OCI-LY7 (cell line): ENCODE data around the gene RELN. TPM values are rescaled to one million over a fixed set of nuclear protein-coding genes. Genes with fewer than 3 reads are reported as not detected.

Source experiments
- BruUV-seq: library from RNA; stranded (reverse); fragments of 400-500 nt; replicated peaks from 2 replicates; lab custom pipeline; 2021; lab: Mats Ljungman, UMichigan
- CTCF ChIA-PET: fragments of 300-600 bp; sonication (Branson Sonifier 250); formaldehyde crosslinking; loops from one replicate; lab custom pipeline; 2022; ENCODE audit warnings: antibody characterized with exemption; ENCODE audit not compliant: unreplicated experiment; lab: Charles Lee
- POLR2A ChIA-PET: fragments of 300-600 bp; sonication (Branson Sonifier 250); formaldehyde crosslinking; loops from one replicate; lab custom pipeline; 2022; ENCODE audit warnings: antibody characterized with exemption; lab: Charles Lee
- DNase-seq: peaks from one replicate; pipeline ENCODE4 v3.0.0-alpha.2; 2015; ENCODE audit warnings: low spot score
- H2AFZ ChIP-seq: fragments of 200-600 bp; sonication (generic), shearing (Covaris generic); 2 replicates; pipeline ENCODE4 v1.6.1; 2014; ENCODE audit warnings: mild to moderate bottlenecking, antibody characterized with exemption, low read length, moderate library complexity
- H3K27ac ChIP-seq: fragments of 200-600 bp; sonication (generic); 2 replicates; pipeline ENCODE4 v1.5.1; 2014; ENCODE audit warnings: mixed run types, low read depth, mild to moderate bottlenecking, moderate library complexity, low read length, inconsistent platforms; ENCODE audit not compliant: poor library complexity, severe bottlenecking
- H3K36me3 ChIP-seq: fragments of 200-600 bp; sonication (generic); 2 replicates; pipeline ENCODE4 v1.6.1; 2014; ENCODE audit warnings: mild to moderate bottlenecking, antibody characterized with exemption, low read length, moderate library complexity, mixed read lengths; ENCODE audit not compliant: insufficient read depth
- H3K4me1 ChIP-seq: fragments of 200-600 bp; sonication (generic); 2 replicates; pipeline ENCODE4 v1.5.1; 2014; ENCODE audit warnings: mild to moderate bottlenecking, low read length; ENCODE audit not compliant: insufficient read depth, poor library complexity, severe bottlenecking
- H3K4me2 ChIP-seq: fragments of 200-600 bp; sonication (generic); 2 replicates; pipeline ENCODE4 v1.6.1; 2014; ENCODE audit warnings: mild to moderate bottlenecking, low read length
- H3K4me3 ChIP-seq: fragments of 200-600 bp; sonication (generic); 2 replicates; pipeline ENCODE4 v1.5.1; 2014; ENCODE audit warnings: mild to moderate bottlenecking, low read depth, low read length; ENCODE audit not compliant: poor library complexity, severe bottlenecking
- H3K79me2 ChIP-seq: fragments of 200-600 bp; sonication (generic); 2 replicates; pipeline ENCODE4 v1.6.1; 2016; ENCODE audit warnings: low read depth, mild to moderate bottlenecking, low read length, moderate library complexity, mixed read lengths; ENCODE audit not compliant: insufficient read depth
- H3K9me2 ChIP-seq: fragments of 200-600 bp; sonication (generic); 2 replicates; pipeline ENCODE4 v1.6.1; 2016; ENCODE audit warnings: mild to moderate bottlenecking, low read length, mixed read lengths; ENCODE audit not compliant: insufficient read depth
- H3K9me3 ChIP-seq: fragments of 200-600 bp; sonication (generic); 2 replicates; pipeline ENCODE4 v1.6.1; 2014; ENCODE audit warnings: mild to moderate bottlenecking, mixed run types, low read length, mixed read lengths
- H4K20me1 ChIP-seq: fragments of 200-600 bp; sonication (generic); 2 replicates; pipeline ENCODE4 v1.6.1; 2014; ENCODE audit warnings: mild to moderate bottlenecking, antibody characterized with exemption, low read length, moderate library complexity, mixed read lengths; ENCODE audit not compliant: insufficient read depth
- CTCF ChIP-seq: fragments of 200-600 bp; sonication (generic); conservative IDR thresholded peaks from 2 replicates; pipeline ENCODE4 v1.5.1; 2014; ENCODE audit warnings: mild to moderate bottlenecking, antibody characterized with exemption, low read length, moderate library complexity, mixed read lengths
- EZH2phosphoT487 ChIP-seq: fragments of 200-600 bp; sonication (generic); IDR thresholded peaks from 2 replicates; pipeline ENCODE4 v1.6.1; 2018; ENCODE audit warnings: low read depth, borderline replicate concordance, mild to moderate bottlenecking, mixed run types, antibody characterized with exemption, low read length, moderate library complexity, mixed read lengths
- intact Hi-C: fragments of 100-400 bp; cut with micrococcal nuclease; formaldehyde crosslinking; loops from one replicate; pipeline ENCODE4 v1.10.0; 2022; ENCODE audit not compliant: unreplicated experiment
- total RNA-seq, 2 experiments: library from RNA; depleted of rRNA in 1 of 2; stranded (reverse); fragments of >200 nt in 1 of 2; shearing (Covaris generic) in 1 of 2; gene quantifications; 2 replicates each; pipeline ENCODE4 v1.2.3, GENCODE V29; 2014 to 2022

Gene RELN
- total RNA-seq, 2 experiments from 2014 or later: not detected

- ChIA-PET CTCF (no interaction called here), POLR2A (no interaction called here)
- Histone ChIP-seq H3K4me1 (no peaks in the 10 kb centered on the region), H3K79me2 (no peaks in the 10 kb centered on the region), H4K20me1 (no peaks in the 10 kb centered on the region), H3K4me3 (no peak overlapping the region), H3K27ac (no peak overlapping the region), H3K36me3 (no peaks in the 10 kb centered on the region), H3K9me2 (no peaks in the 10 kb centered on the region), H3K9me3 (no peaks in the 10 kb centered on the region), H2AFZ (no peak overlapping the region), H3K4me2 (no peak overlapping the region)
- intact Hi-C loops: no loop called here
- TF ChIP-seq EZH2phosphoT487 (no peak), CTCF (no peak)
- no TSS peak for BruUV-seq
- no peak for DNase-seq
Measured at GRCh38 chr7:103888603-103889153, 100.8 kb downstream of the RELN start.

GRCh38 chr7:103887853-103888602, 101.4 kb downstream of the RELN start:
- TF ChIP-seq EZH2phosphoT487 (no peak), CTCF (no peak)
- Histone ChIP-seq H3K27ac (no peak overlapping the region), H3K9me2 (no peaks in the 10 kb centered on the region), H3K9me3 (no peaks in the 10 kb centered on the region), H4K20me1 (no peaks in the 10 kb centered on the region), H2AFZ (no peak overlapping the region), H3K4me2 (no peak overlapping the region), H3K79me2 (no peaks in the 10 kb centered on the region), H3K4me1 (no peaks in the 10 kb centered on the region), H3K4me3 (no peak overlapping the region), H3K36me3 (no peaks in the 10 kb centered on the region)
- DNase-seq: no peak
- intact Hi-C loops: no loop called here
- no TSS peak for BruUV-seq
- CTCF ChIA-PET: no interaction called here
- POLR2A ChIA-PET: no interaction called here

DNA sequence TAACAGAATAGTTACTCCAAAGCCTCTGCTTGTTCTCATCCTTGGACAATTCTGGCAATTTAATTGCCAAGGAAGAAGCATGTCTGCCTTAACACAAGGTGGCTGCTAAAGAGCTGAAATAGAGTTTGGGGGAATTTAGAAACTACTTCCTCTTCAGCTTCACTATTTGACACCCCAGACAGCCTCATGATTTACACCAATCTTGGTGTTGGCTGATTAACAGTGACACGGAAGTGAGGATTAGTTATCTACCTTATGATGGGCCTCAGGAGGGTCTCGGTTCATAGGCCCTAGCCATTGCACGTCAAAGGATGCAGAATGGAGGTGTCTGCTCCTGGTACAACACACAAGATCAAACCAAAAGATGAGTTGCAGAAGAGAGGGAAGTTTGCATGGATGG, 102.4 kb downstream of the RELN start:
- no peaks in the 10 kb centered on the region for H3K36me3 ChIP-seq
- H4K20me1 ChIP-seq: no peaks in the 10 kb centered on the region
- no peak overlapping the region for H2AFZ ChIP-seq
- H3K9me2 ChIP-seq: no peaks in the 10 kb centered on the region
- no peaks in the 10 kb centered on the region for H3K79me2 ChIP-seq
- no peaks in the 10 kb centered on the region for H3K9me3 ChIP-seq
- POLR2A ChIA-PET: no interaction called here
- TF ChIP-seq EZH2phosphoT487 (no peak), CTCF (no peak)
- no peak overlapping the region for H3K4me2 ChIP-seq
- BruUV-seq: no TSS peak
- CTCF ChIA-PET: no interaction called here
- H3K27ac ChIP-seq: no peak overlapping the region
- H3K4me1 ChIP-seq: no peaks in the 10 kb centered on the region
- intact Hi-C loops: no loop called here
- no peak overlapping the region for H3K4me3 ChIP-seq
- DNase-seq: no peak
